ENCODE results near the gene ABCA9. TPM values are rescaled to one million over a fixed set of nuclear protein-coding genes. Genes with fewer than 3 reads are reported as not detected.

The ABCA9 gene
- total RNA-seq, 2 experiments from 2014 or later = 0.47 TPM; not detected in 1

- Histone ChIP-seq H3K9me3 (ENCODE audit: low read length) (no peaks in the 10 kb centered on the region), H3K4me2 (ENCODE audit: low read length) (no peak overlapping the region), H4K20me1 (ENCODE audit: insufficient read depth, low read length) (no peaks in the 10 kb centered on the region), H3K9me2 (ENCODE audit: insufficient read depth, low read length) (no peaks in the 10 kb centered on the region), H2AFZ (ENCODE audit: low read length) (no peak overlapping the region), H3K4me1 (ENCODE audit: insufficient read depth, low read length, poor library complexity, severe bottlenecking) (peaks cover 25% of the 10 kb centered on the region), H3K27ac (ENCODE audit: low read depth, low read length, poor library complexity, severe bottlenecking) (no peak overlapping the region), H3K79me2 (ENCODE audit: insufficient read depth, low read depth, low read length) (no peaks in the 10 kb centered on the region), H3K36me3 (ENCODE audit: insufficient read depth, low read length) (no peaks in the 10 kb centered on the region), H3K4me3 (ENCODE audit: low read depth, low read length, poor library complexity, severe bottlenecking) (no peak overlapping the region)
- no TSS peak for BruUV-seq (replicated peaks)
- TF ChIP-seq CTCF (conservative IDR thresholded peaks at IDR 0.05; ENCODE audit: low read length) (peak; percentile 64), EZH2phosphoT487 (IDR thresholded peaks at IDR 0.05; ENCODE audit: borderline replicate concordance, low read depth, low read length) (no peak)
- no peak for DNase-seq (ENCODE audit: low spot score)
- CTCF ChIA-PET (ENCODE audit: unreplicated experiment) = no interaction called here
- intact Hi-C loops (cut with micrococcal nuclease; ENCODE audit: unreplicated experiment) = no loop called here
- POLR2A ChIA-PET = interaction anchor here (0.7 to 1.2 kb wide), 2 partner anchors 22 to 144 kb away, joined by 3 read pairs; no protein-coding TSS in a partner anchor
These were observed 2.6 kb downstream of the ABCA9 start for GRCh38 chr17:69058165-69058564.

GRCh38 chr17:69057280-69057679 is 3.4 kb downstream of the ABCA9 start:
- H3K4me3 ChIP-seq (ENCODE audit: low read depth, low read length, poor library complexity, severe bottlenecking) = no peak overlapping the region
- no peak for DNase-seq (ENCODE audit: low spot score)
- no peaks in the 10 kb centered on the region for H3K79me2 ChIP-seq (ENCODE audit: insufficient read depth, low read depth, low read length)
- CTCF ChIA-PET (ENCODE audit: unreplicated experiment) = no interaction called here
- H3K9me3 ChIP-seq (ENCODE audit: low read length) = no peaks in the 10 kb centered on the region
- POLR2A ChIA-PET = interaction anchor here (0.7 to 1.2 kb wide), 2 partner anchors 13 to 21 kb away, joined by 3 read pairs; no protein-coding TSS in a partner anchor
- H3K9me2 ChIP-seq (ENCODE audit: insufficient read depth, low read length) = no peaks in the 10 kb centered on the region
- H2AFZ ChIP-seq (ENCODE audit: low read length) = no peak overlapping the region
- H4K20me1 ChIP-seq (ENCODE audit: insufficient read depth, low read length) = no peaks in the 10 kb centered on the region
- H3K4me1 ChIP-seq (ENCODE audit: insufficient read depth, low read length, poor library complexity, severe bottlenecking) = peaks cover 25% of the 10 kb centered on the region
- TF ChIP-seq CTCF (conservative IDR thresholded peaks at IDR 0.05; ENCODE audit: low read length) = no peak
- no peak for TF ChIP-seq EZH2phosphoT487 (IDR thresholded peaks at IDR 0.05; ENCODE audit: borderline replicate concordance, low read depth, low read length)
- no peak overlapping the region for H3K27ac ChIP-seq (ENCODE audit: low read depth, low read length, poor library complexity, severe bottlenecking)
- BruUV-seq (replicated peaks) = no TSS peak
- H3K36me3 ChIP-seq (ENCODE audit: insufficient read depth, low read length) = no peaks in the 10 kb centered on the region
- intact Hi-C loops (cut with micrococcal nuclease; ENCODE audit: unreplicated experiment) = no loop called here
- H3K4me2 ChIP-seq (ENCODE audit: low read length) = no peak overlapping the region

GRCh38 chr17:69056179-69056823 is 4.4 kb downstream of the ABCA9 start:
- POLR2A ChIA-PET = interaction anchor here (0.8 kb wide), 1 partner anchor 156 kb away, joined by 4 read pairs; no protein-coding TSS in a partner anchor

More at GRCh38 chr17:69056179-69056823, 4.4 kb downstream of the ABCA9 start:
- no peaks in the 10 kb centered on the region for H3K9me2 ChIP-seq (ENCODE audit: insufficient read depth, low read length)
- H3K9me3 ChIP-seq (ENCODE audit: low read length) = no peaks in the 10 kb centered on the region
- TF ChIP-seq EZH2phosphoT487 (IDR thresholded peaks at IDR 0.05; ENCODE audit: borderline replicate concordance, low read depth, low read length) = no peak
- TF ChIP-seq CTCF (conservative IDR thresholded peaks at IDR 0.05; ENCODE audit: low read length) = no peak
- CTCF ChIA-PET (ENCODE audit: unreplicated experiment) = no interaction called here
- no TSS peak for BruUV-seq (replicated peaks)
- H3K4me3 ChIP-seq (ENCODE audit: low read depth, low read length, poor library complexity, severe bottlenecking) = no peak overlapping the region
- no peaks in the 10 kb centered on the region for H3K36me3 ChIP-seq (ENCODE audit: insufficient read depth, low read length)
- H3K4me2 ChIP-seq (ENCODE audit: low read length) = no peak overlapping the region
- no peak for DNase-seq (ENCODE audit: low spot score)
- H3K27ac ChIP-seq (ENCODE audit: low read depth, low read length, poor library complexity, severe bottlenecking) = no peak overlapping the region
- no peaks in the 10 kb centered on the region for H4K20me1 ChIP-seq (ENCODE audit: insufficient read depth, low read length)
- intact Hi-C loops (cut with micrococcal nuclease; ENCODE audit: unreplicated experiment) = no loop called here
- 0 out of 2 replicates have a peak overlapping the region, but pooled peaks have one; percentile 10 for H2AFZ ChIP-seq (ENCODE audit: low read length)
- peaks cover 16% of the 10 kb centered on the region for H3K4me1 ChIP-seq (ENCODE audit: insufficient read depth, low read length, poor library complexity, severe bottlenecking)
- H3K79me2 ChIP-seq (ENCODE audit: insufficient read depth, low read depth, low read length) = no peaks in the 10 kb centered on the region
